Esophagus muscularis mucosa (tissue), 4 donors: ENCODE results near the gene EIF3C. TPM values are rescaled to one million over a fixed set of nuclear protein-coding genes. Genes with fewer than 3 reads are reported as not detected.
"Not testable (repeated sequence)": the region's sequence is repeated elsewhere in the genome, so short reads cannot be mapped to it uniquely, and the experiment has no call there.

Source experiments
- DNase-seq: peaks from one replicate; pipeline ENCODE4 v3.0.0-alpha.2; 2017; ENCODE audit errors: extremely low spot score
- H3K27ac ChIP-seq, 4 donors: fragments of 200-600 bp; sonication (generic); replicated peaks in 1 of 4; 1 replicate in 3 of 4; 2 replicates in 1 of 4; pipeline ENCODE4 v1.5.1; 2016 to 2019; ENCODE audit warnings: mild to moderate bottlenecking in 1 of 4
- H3K27me3 ChIP-seq, 4 donors: fragments of 200-600 bp; sonication (generic); one replicate each; pipeline versions ENCODE4 v1.5.1 to v1.6.0; 2016 to 2019
- H3K36me3 ChIP-seq, 4 donors: fragments of 200-600 bp; sonication (generic); one replicate each; pipeline ENCODE4 v1.5.1; 2016 to 2019
- H3K4me1 ChIP-seq, 4 donors: fragments of 200-600 bp; sonication (generic); one replicate each; pipeline ENCODE4 v1.5.1; 2016 to 2019
- H3K4me3 ChIP-seq, 4 donors: fragments of 200-600 bp; sonication (generic); 1 replicate in 2 of 4; 2 replicates in 2 of 4; pipeline ENCODE4 v1.5.1; 2016 to 2019; ENCODE audit warnings: mild to moderate bottlenecking in 4 of 4, moderate library complexity in 1 of 4
- H3K9me3 ChIP-seq, 4 donors: fragments of 200-600 bp; sonication (generic); 1 replicate in 3 of 4; 2 replicates in 1 of 4; pipeline ENCODE4 v1.5.1; 2016 to 2019
- WGBS: methylation state at CpG from one replicate; pipeline ENCODE4 v1.1.5; 2018; 5-methylcytosine and 5-hydroxymethylcytosine counted together
- intact Hi-C: fragments of 100-400 bp; cut with DNase I; formaldehyde crosslinking; loops from one replicate; pipeline ENCODE4 v1.15.1; 2023
- total RNA-seq, 4 donors: library from RNA; depleted of rRNA; stranded (reverse); fragments of >200 nt; gene quantifications; one replicate each; pipeline versions ENCODE4 v1.1.0 to v1.2.1, GENCODE V29; 2016

EIF3C gene
- 100 to 1,000 TPM in 3 of 4 donors, 10 to 100 TPM in 1; 84.7 to 422 (median 203) TPM for total RNA-seq

DNA sequence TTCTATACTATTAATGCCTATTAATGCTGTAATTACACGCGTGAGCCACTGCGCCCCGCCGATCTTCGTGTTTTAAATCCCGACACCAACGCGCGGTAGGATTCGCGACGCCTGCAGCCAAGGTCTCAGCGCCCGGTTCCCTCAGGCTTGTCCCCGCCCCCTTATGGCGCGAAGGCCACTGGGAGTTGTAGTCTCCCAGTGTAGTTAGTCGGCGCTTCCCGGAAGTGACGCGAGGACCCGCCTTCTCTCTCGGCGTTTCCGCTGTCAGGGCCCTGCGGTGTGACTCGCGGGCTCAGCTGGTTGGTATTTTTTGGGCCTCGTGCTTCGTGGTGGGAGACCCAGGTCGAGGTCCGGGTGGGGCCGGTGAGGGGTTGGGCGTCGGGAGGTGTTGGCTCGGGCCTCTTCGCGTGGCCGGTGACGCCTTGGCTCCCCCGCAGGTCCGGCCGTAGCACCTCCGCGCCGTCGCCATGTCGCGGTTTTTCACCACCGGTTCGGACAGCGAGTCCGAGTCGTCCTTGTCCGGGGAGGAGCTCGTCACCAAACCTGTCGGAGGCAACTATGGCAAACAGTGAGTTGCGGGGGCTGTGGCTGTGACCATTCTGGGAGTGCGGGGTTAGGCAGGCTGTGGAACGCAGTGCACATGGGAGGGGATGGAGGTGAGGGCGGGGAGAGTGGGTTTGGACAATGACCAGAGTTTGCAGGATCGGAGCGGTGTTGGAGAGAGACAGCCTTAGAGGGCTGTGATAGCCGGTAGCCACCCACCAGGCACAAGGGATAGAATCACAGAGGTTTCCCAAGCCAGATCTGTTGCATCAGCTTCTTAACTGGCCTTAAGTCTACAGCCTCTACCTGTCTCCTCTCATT lies at the start of gene EIF3C:
EIF3C (plus strand) TSS at position 245 of the 864 bp plus-strand sequence; CDS start at position 468, 223 bp downstream.
- H3K36me3 ChIP-seq, H3K27ac ChIP-seq, H3K27me3 ChIP-seq, H3K9me3 ChIP-seq, H3K4me1 ChIP-seq, DNase-seq, intact Hi-C loops: not testable (repeated sequence)
- H3K4me3 ChIP-seq = peak within 1 kb of the TSS in 1 of 4 donors; percentile 31
- no CpG with 5 or more reads among the region's 66 CpGs for WGBS

DNA sequence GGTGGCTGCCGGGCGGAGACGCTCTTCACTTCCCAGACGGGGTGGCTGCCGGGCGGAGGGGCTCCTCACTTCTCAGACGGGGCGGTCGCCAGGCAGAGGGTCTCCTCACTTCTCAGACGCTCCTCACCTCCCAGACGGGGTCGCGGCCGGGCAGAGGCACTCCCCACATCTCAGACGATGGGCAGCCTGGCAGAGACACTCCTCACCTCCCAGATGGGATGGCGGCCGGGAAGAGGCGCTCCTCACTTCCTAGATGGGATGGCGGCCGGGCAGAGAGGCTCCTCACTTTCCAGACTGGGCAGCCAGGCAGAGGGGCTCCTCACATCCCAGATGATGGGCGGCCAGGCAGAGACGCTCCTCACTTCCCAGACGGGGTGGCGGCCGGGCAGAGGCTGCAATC lies 45.0 kb upstream of the EIF3C start:
- DNase-seq, H3K9me3 ChIP-seq, H3K4me3 ChIP-seq, H3K4me1 ChIP-seq, H3K36me3 ChIP-seq, H3K27ac ChIP-seq, H3K27me3 ChIP-seq, intact Hi-C loops: not testable (repeated sequence)
- 93% methylated on average over 11 of the region's 25 CpGs for WGBS

DNA sequence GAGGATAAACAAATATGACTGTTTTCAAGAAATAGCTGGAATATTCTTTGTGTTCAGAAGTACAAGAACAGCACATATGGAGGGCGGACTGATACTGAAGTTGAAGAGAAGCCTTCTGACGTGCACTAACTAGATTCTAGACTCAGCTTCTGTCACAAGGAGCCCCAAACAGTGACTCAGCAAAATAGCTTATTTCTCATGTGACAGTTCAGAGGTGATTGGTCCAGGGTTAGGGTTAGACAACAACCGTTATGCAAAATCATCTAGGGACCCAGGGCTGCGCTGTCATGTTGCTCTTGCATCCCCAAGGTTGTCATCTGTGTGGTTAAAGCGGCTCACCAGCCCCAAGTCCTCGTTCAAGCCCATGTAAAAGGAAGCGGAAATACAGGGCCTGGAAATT lies 43.8 kb upstream of the EIF3C start:
- H3K27me3 ChIP-seq, H3K36me3 ChIP-seq, DNase-seq, H3K9me3 ChIP-seq, H3K4me3 ChIP-seq, H3K4me1 ChIP-seq, H3K27ac ChIP-seq, intact Hi-C loops: not testable (repeated sequence)
- WGBS = no CpG with 5 or more reads among the region's 7 CpGs

DNA sequence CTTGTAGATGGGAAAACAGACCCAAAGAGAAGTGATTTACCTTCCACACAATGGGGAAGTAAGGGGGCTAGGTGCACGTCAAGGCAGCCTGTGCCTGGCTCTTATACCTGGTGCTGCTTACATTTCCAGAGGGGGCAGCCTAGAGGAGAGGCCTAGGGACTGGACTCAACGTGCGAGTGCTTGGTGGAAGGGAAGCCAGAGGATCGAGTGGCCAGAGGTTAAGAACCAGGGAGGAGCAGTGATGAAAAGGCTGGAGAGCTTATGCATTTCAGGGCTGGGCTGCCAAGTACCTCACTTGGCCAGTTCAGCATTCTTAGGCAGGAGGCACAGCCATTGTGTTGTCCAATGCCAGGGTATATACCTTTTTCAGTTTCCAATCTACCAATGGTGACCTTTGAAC lies 43.1 kb upstream of the EIF3C start:
- H3K9me3 ChIP-seq, H3K4me1 ChIP-seq, DNase-seq, H3K4me3 ChIP-seq, H3K27me3 ChIP-seq, H3K27ac ChIP-seq, intact Hi-C loops, H3K36me3 ChIP-seq: not testable (repeated sequence)
- WGBS = no CpG with 5 or more reads among the region's 4 CpGs

- H3K36me3 ChIP-seq, H3K4me3 ChIP-seq, H3K4me1 ChIP-seq, H3K9me3 ChIP-seq, H3K27ac ChIP-seq, intact Hi-C loops, DNase-seq, H3K27me3 ChIP-seq: not testable (repeated sequence)
- WGBS = no CpG with 5 or more reads among the region's 10 CpGs
Measured at GRCh38 chr16:28688327-28688952, 22.8 kb upstream of the EIF3C start.

DNA sequence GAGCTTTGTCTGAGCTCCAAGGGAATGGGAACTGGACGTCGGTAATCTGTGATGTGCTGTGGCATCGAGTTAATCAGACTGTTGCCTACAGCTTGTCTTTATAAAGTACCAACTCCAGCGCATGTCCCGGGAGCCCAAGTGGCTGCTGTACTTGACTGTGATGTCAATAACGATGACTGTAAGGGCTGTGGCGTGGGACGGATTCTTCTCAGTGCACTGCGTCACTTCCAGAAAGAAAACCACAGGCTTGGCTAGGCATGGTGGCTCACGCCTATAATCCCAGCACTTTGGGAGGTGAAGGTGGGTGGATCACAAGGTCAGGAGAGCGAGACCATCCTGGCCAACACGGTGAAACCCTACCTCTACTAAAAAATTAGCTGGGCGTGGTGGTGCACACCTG lies 21.8 kb upstream of the EIF3C start:
- H3K27ac ChIP-seq, intact Hi-C loops, H3K27me3 ChIP-seq, H3K9me3 ChIP-seq, H3K36me3 ChIP-seq, H3K4me3 ChIP-seq, H3K4me1 ChIP-seq, DNase-seq: not testable (repeated sequence)
- no CpG with 5 or more reads among the region's 13 CpGs for WGBS

DNA sequence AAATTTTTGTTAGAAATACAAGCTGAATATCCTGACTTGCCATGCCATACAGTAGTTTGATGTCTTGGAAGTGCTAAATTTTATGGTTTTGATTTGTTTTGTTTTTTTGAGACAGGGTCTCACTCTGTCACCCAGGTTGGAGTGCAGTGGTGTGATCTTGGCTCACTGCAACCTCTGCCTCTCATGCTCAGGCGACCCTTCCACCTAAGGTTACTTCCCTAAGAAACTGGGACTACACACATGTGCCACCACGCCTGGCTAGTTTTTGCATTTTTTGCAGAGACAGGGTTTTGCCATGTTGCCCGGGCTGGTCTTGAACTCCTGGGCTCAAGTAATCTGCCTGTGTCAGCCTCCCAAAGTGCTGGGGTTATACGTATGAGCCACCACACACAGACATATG lies 19.5 kb upstream of the EIF3C start:
- H3K27me3 ChIP-seq, DNase-seq, H3K27ac ChIP-seq, H3K9me3 ChIP-seq, H3K4me1 ChIP-seq, H3K4me3 ChIP-seq, intact Hi-C loops, H3K36me3 ChIP-seq: not testable (repeated sequence)
- WGBS = 71% methylated on average over 2 of the region's 4 CpGs

GRCh38 chr16:28693257-28693950 lies 17.9 kb upstream of the EIF3C start:
- H3K27me3 ChIP-seq, H3K27ac ChIP-seq, H3K4me3 ChIP-seq, H3K9me3 ChIP-seq, DNase-seq, intact Hi-C loops, H3K4me1 ChIP-seq, H3K36me3 ChIP-seq: not testable (repeated sequence)
- no CpG with 5 or more reads among the region's 11 CpGs for WGBS

GRCh38 chr16:28699792-28700191 lies 11.5 kb upstream of the EIF3C start:
- H3K36me3 ChIP-seq, H3K9me3 ChIP-seq, H3K4me3 ChIP-seq, DNase-seq, H3K27me3 ChIP-seq, intact Hi-C loops, H3K27ac ChIP-seq, H3K4me1 ChIP-seq: not testable (repeated sequence)
- no CpG with 5 or more reads among the region's 9 CpGs for WGBS

GRCh38 chr16:28700349-28700748 lies 10.9 kb upstream of the EIF3C start:
- intact Hi-C loops, H3K27ac ChIP-seq: not testable (repeated sequence)
- WGBS = no CpG with 5 or more reads among the region's 19 CpGs

GRCh38 chr16:28701384-28701783 lies 9.9 kb upstream of the EIF3C start:
- H3K27me3 ChIP-seq, intact Hi-C loops, H3K9me3 ChIP-seq, H3K27ac ChIP-seq, H3K36me3 ChIP-seq, H3K4me1 ChIP-seq, H3K4me3 ChIP-seq, DNase-seq: not testable (repeated sequence)
- WGBS = no CpG with 5 or more reads among the region's 8 CpGs

More at GRCh38 chr16:28700349-28700748, 10.9 kb upstream of the EIF3C start:
- not testable (repeated sequence) for DNase-seq, H3K36me3 ChIP-seq, H3K9me3 ChIP-seq, H3K4me1 ChIP-seq, H3K27me3 ChIP-seq, H3K4me3 ChIP-seq

DNA sequence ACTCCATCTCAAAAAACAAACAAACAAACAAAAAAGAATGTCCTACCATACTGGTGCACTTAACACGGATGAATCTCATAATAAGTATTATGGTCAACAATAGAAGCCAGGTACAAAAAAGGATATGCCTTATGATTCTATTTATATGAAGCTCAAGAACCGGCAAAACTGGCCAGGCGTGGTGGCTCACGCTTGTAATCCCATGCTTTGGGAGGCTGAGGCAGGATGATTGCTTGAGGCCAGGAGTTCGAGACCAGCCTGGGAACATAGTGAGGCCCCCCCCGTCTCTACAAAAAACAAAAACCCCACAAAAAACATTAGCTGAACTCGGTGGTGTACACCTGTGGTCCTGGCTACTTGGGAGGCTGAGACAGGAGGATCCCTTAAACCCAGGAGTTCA lies 7.0 kb upstream of the EIF3C start:
- H3K4me1 ChIP-seq, H3K4me3 ChIP-seq, H3K36me3 ChIP-seq, H3K9me3 ChIP-seq, DNase-seq, intact Hi-C loops, H3K27me3 ChIP-seq, H3K27ac ChIP-seq: not testable (repeated sequence)
- no CpG with 5 or more reads among the region's 7 CpGs for WGBS
